MCF 10A (cell line): Measurements from ENCODE around the gene ARL5C. TPM values are rescaled to one million over a fixed set of nuclear protein-coding genes. Genes with fewer than 3 reads are reported as not detected.

Experiments
- BruUV-seq: library from RNA; stranded (reverse); fragments of 400-500 nt; replicated peaks from 2 replicates; lab custom pipeline; 2021; lab: Mats Ljungman, UMichigan
- CTCF ChIA-PET: fragments of 300-600 bp; sonication (Branson Sonifier 250); formaldehyde crosslinking; extraction: SDS; loops from one replicate; lab custom pipeline; 2021; ENCODE audit warnings: antibody characterized with exemption, inconsistent platforms; lab: Yijun Ruan, JAX
- POLR2A ChIA-PET: fragments of 300-600, 350-650 bp; sonication (Branson Sonifier 250); formaldehyde crosslinking; extraction: SDS; loops from one replicate; lab custom pipeline; 2020; ENCODE audit warnings: antibody characterized with exemption, inconsistent platforms; lab: Yijun Ruan, JAX
- DNase-seq: peaks from one replicate; pipeline ENCODE4 v3.0.0-alpha.2; 2018; ENCODE audit not compliant: unreplicated experiment
- H3K27ac Mint-ChIP-seq: one replicate; pipeline ENCODE4 v1.8.0; 2022; ENCODE audit warnings: mild to moderate bottlenecking, low read depth, mixed read lengths; ENCODE audit not compliant: unreplicated experiment
- H3K27me3 Mint-ChIP-seq: one replicate; pipeline ENCODE4 v1.8.0; 2022; ENCODE audit warnings: mixed read lengths; ENCODE audit not compliant: insufficient read depth, unreplicated experiment
- H3K36me3 Mint-ChIP-seq: one replicate; pipeline ENCODE4 v1.8.0; 2022; ENCODE audit warnings: mild to moderate bottlenecking, moderate library complexity, mixed read lengths; ENCODE audit not compliant: insufficient read depth, unreplicated experiment
- H3K4me1 Mint-ChIP-seq: one replicate; pipeline ENCODE4 v1.8.0; 2022; ENCODE audit warnings: mixed read lengths; ENCODE audit not compliant: insufficient read depth, unreplicated experiment
- H3K4me3 Mint-ChIP-seq: one replicate; pipeline ENCODE4 v1.8.0; 2022; ENCODE audit warnings: mild to moderate bottlenecking, moderate library complexity, mixed read lengths; ENCODE audit not compliant: unreplicated experiment
- H3K9me3 Mint-ChIP-seq: one replicate; pipeline ENCODE4 v1.8.0; 2022; ENCODE audit warnings: mixed read lengths; ENCODE audit not compliant: unreplicated experiment
- CTCF ChIP-seq: fragments of 200-600 bp; IDR thresholded peaks from one replicate; pipeline ENCODE4 v1.8.0; 2022; ENCODE audit warnings: antibody characterized with exemption, mild to moderate bottlenecking; ENCODE audit not compliant: unreplicated experiment
- intact Hi-C: fragments of 100-400 bp; cut with micrococcal nuclease; formaldehyde crosslinking; loops from 2 replicates; pipeline ENCODE4 v1.14.1; 2022
- total RNA-seq: library from RNA; stranded (reverse); gene quantifications from 2 replicates; pipeline ENCODE4 v1.2.3, GENCODE V29; 2022

ARL5C gene
- total RNA-seq, 1 experiment from 2014 or later: not detected

GRCh38 chr17:39173526-39174274 is 7.7 kb upstream of the ARL5C start:
- Mint-ChIP-seq H3K36me3 (peaks cover 24% of the 10 kb centered on the region), H3K27ac (no peak overlapping the region)

GRCh38 chr17:39173080-39173479 is 7.1 kb upstream of the ARL5C start:
- Mint-ChIP-seq H3K9me3 (no peaks in the 10 kb centered on the region), H3K4me1 (no peaks in the 10 kb centered on the region), H3K27me3 (no peaks in the 10 kb centered on the region), H3K27ac (no peak overlapping the region), H3K4me3 (no peak overlapping the region), H3K36me3 (peaks cover 18% of the 10 kb centered on the region)
- intact Hi-C loops: no loop called here
- CTCF ChIA-PET: interaction anchor here (0.6 to 6.6 kb wide), 2 partner anchors 8 to 20 kb away, joined by 5 to 44 read pairs; partner anchors contain the start of gene ARL5C
- DNase-seq: no peak
- no TSS peak for BruUV-seq
- POLR2A ChIA-PET: interaction anchor here (0.6 to 0.7 kb wide), 2 partner anchors 14 to 778 kb away, joined by 3 to 6 read pairs; no protein-coding TSS in a partner anchor
- no peak for TF ChIP-seq CTCF

More at GRCh38 chr17:39173526-39174274, 7.7 kb upstream of the ARL5C start:
- no peaks in the 10 kb centered on the region for H3K27me3 Mint-ChIP-seq
- intact Hi-C loops: no loop called here
- no peak for DNase-seq
- ChIA-PET CTCF (interaction anchor here (0.6 to 6.6 kb wide), 5 partner anchors 9 to 191 kb away, joined by 3 to 44 read pairs (median 7); partner anchors contain the start of gene ARL5C), POLR2A (interaction anchor here (0.6 kb wide), 1 partner anchor 778 kb away, joined by 6 read pairs; no protein-coding TSS in a partner anchor)
- no peaks in the 10 kb centered on the region for H3K9me3 Mint-ChIP-seq
- no peak overlapping the region for H3K4me3 Mint-ChIP-seq
- BruUV-seq: no TSS peak
- TF ChIP-seq CTCF: no peak
- H3K4me1 Mint-ChIP-seq: peaks cover 4% of the 10 kb centered on the region

GRCh38 chr17:39171933-39172332 is 6.0 kb upstream of the ARL5C start:
- peaks cover 2% of the 10 kb centered on the region for H3K4me1 Mint-ChIP-seq
- DNase-seq: no peak
- no peak for TF ChIP-seq CTCF
- no peak overlapping the region for H3K27ac Mint-ChIP-seq
- POLR2A ChIA-PET: no interaction called here
- H3K4me3 Mint-ChIP-seq: no peak overlapping the region
- intact Hi-C loops: no loop called here
- CTCF ChIA-PET: interaction anchor here (0.6 kb wide), 1 partner anchor 548 kb away, joined by 3 read pairs; no protein-coding TSS in a partner anchor
- BruUV-seq: no TSS peak
- H3K36me3 Mint-ChIP-seq: peaks cover 8% of the 10 kb centered on the region
- H3K9me3 Mint-ChIP-seq: no peaks in the 10 kb centered on the region
- peaks cover under 1% of the 10 kb centered on the region for H3K27me3 Mint-ChIP-seq

GRCh38 chr17:39170558-39170957 is 4.6 kb upstream of the ARL5C start:
- peaks cover 11% of the 10 kb centered on the region for H3K27me3 Mint-ChIP-seq
- DNase-seq: no peak
- no peaks in the 10 kb centered on the region for H3K9me3 Mint-ChIP-seq
- H3K4me3 Mint-ChIP-seq: no peak overlapping the region
- intact Hi-C loops: no loop called here
- no TSS peak for BruUV-seq
- no peak for TF ChIP-seq CTCF
- H3K27ac Mint-ChIP-seq: no peak overlapping the region
- ChIA-PET CTCF (no interaction called here), POLR2A (interaction anchor here (0.8 kb wide), 1 partner anchor 322 kb away, joined by 3 read pairs; no protein-coding TSS in a partner anchor)
- H3K4me1 Mint-ChIP-seq: peaks cover 7% of the 10 kb centered on the region
- H3K36me3 Mint-ChIP-seq: peaks cover 8% of the 10 kb centered on the region
